Measurements from ENCODE around the gene NAV2.
A peak's percentile ranks its signal among the peaks of the same experiment; 100 is the strongest.

The NAV2 gene

DNA sequence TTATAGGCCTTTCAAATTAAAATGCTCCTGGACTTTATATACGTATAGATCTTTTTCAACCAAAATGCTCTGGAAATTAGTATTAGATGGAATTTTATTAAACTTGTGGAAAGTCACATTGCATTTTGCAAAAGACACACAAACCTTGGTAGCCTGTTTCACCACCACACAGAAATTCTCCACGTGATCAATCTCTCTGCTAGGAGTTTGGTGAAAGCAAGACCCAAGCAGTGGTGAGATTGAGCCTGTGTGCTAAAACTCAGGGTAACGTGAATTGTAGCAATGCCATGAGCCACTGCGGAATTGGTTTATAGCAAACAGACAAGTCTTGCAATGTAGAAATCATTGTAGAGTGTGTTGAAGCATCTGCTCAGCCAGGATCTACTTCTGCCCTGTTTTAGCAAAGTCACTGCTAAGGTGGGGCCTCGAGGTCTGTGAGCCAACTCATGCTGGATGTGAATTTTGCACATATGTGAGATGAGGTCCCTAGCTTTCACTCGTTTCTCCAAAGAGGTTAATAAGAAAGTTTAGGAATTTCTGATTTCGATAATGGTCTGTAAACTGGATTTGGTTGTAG, 262.9 kb downstream of the NAV2 start:
- DNase-seq (ENCODE audit: low read depth): no peak

DNA sequence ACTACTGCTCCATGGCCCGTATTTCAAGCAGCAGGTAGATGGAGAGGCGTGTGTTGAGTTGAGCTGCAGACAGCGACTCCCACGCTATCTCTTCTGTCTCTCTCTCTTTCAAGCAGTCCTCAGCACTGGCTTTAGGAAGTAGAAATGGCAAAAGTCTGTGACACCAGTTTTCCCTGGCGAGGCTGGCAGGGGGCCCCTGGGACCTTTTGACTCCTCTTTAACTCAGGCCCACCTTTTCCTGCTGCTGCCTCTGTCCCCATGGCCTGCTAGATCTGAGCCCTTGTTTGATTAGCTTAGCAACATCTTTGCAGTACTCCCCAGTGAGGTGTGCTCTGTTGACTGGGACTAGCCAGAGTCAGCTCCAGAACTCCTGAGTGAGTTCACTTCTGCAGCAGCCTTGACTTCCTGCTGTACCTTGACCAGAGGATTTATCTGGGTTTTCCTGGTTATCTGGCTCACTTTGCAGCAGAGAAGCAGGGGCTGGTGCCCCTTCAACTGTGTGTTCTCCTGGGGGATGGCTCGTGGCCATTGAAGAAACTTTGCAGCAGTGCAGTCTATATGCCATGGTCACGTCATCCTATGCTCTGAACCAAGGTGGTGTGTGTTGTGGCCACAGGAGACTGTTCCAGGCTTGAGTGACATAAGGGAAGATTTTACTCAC, 263.8 kb downstream of the NAV2 start:
- DNase-seq (ENCODE audit: low read depth): no peak

DNA sequence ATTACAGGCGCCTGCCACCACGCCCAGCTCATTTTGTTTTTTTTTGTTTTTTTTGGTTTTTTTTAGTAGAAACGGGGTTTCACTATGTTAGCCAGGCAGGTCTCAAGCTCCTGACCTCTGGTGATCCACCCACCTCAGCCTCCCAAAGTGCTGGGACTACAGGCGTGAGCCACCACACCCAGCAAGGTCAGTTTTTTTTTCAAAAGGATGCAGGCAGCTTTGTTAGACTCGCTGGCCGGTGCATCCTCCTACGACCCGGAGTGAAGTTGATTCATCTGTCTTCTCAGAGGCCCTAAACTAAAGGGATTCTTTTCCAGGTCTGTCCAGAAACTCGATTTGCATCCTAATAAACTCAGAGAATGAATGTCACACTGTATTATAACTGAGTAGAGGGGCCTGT, 265.3 kb downstream of the NAV2 start:
- DNase-seq (ENCODE audit: low read depth): no peak

- DNase-seq (ENCODE audit: low read depth): peak; percentile 58
Measured at GRCh38 chr11:19978668-19979518, 266.3 kb downstream of the NAV2 start.

- DNase-seq (ENCODE audit: low read depth): no peak
Measured at GRCh38 chr11:19979519-19979845, 266.8 kb downstream of the NAV2 start.

DNA sequence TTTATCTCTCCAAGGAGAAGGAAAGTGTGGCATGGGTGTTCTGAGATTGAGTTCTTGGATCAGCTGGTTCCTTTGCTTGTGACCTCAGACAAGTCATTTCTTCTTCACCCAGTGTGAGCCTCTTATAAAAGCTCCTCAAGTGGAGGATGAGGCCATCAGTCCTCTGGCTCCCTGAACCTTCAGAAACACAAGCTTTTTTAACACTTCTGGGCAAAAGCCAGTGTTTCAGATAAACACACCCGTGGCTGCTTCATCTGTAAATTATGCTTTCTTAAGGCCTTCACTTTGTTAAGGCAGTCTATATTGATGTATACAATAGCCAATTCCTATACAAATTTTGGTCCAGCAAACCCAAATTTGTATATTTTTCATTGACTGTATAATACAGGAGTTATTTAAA, 267.8 kb downstream of the NAV2 start:
- no peak for DNase-seq (ENCODE audit: low read depth)

DNA sequence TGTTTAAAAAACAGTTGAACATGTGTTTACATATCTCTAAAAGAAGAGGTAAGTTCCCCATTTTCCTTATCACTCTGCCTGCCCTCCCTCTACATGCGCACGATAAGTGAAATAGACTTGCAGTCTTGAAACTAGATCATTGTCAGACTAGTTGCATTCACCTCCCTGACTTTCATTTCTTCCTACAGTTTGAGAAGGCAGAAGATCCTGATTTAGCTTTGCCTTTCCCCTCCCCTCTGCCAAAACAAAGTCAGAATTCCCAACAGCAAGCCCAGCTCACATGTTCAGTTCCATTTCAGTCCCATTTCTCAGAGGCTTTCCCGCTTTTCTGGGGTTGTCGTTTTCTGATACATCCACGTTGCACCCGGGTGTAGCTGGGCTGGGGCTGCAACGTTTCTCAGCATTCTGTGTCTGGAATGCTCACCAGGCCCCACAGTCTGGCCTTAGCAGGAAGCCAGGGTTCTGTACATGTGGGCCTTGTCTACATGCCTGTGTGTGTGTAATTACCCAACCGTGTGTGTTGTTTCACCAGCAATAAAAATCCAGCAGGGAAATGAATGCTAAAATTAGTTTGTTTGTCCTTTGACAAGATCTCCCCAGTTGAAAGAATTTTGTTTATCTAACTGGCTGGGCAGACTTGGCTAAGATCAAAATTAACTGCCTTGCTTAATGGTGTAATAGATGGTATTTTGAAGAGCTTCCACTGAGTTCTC, 268.5 kb downstream of the NAV2 start:
- no peak for DNase-seq (ENCODE audit: low read depth)

- no peak for DNase-seq (ENCODE audit: low read depth)
Measured at GRCh38 chr11:19982774-19983495, 270.3 kb downstream of the NAV2 start.

- DNase-seq (ENCODE audit: low read depth): no peak
Measured at GRCh38 chr11:19984048-19984742, 271.6 kb downstream of the NAV2 start.

DNA sequence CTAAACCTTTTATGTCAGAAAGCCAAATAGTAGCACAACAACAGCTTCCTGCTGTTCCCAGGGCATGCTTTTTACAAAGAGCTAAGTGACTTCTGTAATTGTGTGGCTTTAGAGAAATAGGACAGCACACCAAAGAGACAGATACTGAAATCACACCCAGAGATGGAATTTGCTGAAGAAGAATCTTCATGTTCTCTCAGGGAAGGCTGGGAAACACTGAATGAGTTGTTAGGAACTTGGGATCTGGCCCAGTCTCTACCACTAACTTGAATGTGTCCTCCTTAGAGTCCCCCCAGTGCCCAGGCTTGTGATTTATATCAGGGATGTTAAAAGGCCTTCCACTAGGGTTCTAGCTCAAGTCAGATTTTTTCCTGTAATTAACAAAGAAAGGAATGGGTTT, 272.5 kb downstream of the NAV2 start:
- no peak for DNase-seq (ENCODE audit: low read depth)

DNA sequence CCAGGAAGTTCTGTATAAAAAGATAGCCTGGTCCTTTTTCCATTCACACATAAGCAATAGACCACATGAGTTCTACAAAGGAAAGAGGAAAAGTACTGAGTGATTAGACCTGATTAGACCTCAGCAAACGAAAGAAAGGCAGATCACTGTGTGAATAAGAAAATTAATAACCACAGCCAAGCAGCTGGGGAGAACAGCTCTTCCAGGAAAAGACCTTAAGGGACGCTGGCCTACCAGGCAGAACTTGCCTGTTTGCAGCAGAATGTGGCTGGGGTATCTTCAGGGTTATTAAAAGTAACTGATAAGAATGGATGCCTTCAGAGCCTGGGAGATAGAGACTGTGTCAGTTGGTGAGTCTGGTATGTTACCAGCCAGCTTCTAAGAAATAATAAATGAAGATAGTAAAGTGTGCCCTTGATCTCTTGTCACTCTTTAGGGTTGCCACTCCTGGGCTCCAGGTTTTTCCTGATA, 274.7 kb downstream of the NAV2 start:
- DNase-seq (ENCODE audit: low read depth): no peak

DNA sequence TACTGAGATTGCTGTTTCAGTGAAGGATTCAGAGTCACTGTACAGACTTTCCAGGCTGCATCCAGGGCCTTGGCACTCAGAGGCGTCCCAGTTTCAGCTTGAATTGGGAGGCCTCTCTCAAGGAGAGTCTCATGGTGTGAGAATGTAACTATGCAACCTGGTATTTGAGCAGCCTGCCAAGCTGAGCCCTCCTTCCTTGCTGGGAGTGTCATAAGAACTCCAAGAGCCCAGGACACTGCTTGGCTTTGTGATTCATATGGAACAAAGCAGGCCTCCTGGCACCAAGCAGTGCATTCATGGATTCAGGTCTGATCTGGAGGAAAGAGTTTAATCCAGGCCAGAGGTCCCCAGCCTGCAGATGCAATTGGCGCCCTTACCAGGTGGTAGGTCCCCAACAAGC, 276.0 kb downstream of the NAV2 start:
- peak; percentile 30 for DNase-seq (ENCODE audit: low read depth)

DNA sequence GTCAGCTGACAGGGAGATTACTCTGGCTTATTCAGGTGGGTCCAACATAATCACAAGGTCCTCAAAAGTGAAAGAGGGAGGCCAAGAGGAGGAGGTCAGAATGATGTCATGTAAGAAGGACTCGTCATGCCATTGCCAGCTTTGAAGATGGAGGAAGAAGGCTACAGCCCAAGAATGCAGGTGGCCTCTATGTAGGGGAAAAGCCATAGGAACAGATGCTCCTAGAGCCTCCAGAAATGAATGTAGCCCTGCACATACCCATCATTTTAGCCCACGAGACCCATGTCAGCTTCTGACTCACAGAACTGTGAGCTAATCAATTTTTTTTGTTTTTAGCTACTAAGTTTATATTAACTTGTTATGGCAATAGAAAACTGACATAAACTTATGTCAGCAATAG, 276.6 kb downstream of the NAV2 start:
- no peak for DNase-seq (ENCODE audit: low read depth)

DNA sequence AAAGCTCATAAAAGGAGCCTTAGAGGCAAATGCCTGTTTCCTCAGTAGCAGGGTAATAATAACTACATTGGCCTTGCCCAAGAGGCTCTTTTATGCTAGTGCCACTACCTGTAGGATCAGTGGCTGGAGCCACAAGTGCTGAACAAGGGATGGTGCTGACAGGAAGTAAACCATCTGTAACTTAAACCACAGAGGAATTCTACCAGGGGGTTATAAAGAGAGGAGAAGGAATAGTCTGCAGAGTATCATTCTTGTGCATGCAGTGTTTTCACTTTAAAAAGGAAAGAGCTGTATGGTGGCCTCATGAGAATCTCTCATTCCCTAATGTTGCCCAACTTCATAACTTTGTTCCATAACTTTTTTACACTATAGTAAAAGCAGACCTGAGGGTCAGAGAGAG, 279.5 kb downstream of the NAV2 start:
- DNase-seq (ENCODE audit: low read depth): no peak

DNA sequence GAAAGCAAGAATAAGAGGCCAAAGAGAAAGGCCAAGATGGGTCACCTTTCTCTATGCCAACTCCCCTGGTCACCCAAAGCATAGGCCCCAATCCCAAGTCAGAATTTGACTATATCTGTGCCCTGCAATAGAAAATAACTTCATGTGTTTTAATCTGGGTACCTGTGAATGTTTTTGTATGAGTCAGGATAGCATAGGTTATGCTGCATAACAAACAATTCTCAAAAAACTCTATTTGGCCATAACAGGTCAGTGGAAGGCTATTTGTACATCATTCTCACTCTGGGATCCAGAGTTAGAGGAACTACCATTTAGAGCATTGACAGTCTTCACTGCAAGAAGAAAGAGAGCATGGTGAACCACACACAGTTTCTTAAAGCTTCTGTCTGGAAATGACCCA, 280.4 kb downstream of the NAV2 start:
- no peak for DNase-seq (ENCODE audit: low read depth)

DNA sequence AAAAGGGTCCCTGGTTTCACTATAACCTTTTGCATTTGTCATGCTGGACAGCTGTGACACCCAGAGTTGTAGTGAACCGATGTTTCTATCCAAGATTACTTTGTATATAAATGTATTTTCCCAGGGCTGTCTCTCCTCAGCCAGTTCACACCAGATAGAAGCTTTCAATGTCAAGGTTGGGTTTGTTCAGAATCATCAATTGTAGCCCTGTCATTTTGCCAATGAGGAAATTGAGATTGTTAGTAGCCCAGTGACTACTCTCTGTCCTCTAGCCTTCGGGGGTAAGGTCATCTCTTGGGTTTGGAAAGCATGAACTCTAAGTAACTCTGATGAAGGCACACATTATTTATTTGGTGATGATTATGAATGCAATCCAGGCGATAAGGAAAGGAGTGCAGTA, 282.0 kb downstream of the NAV2 start:
- DNase-seq (ENCODE audit: low read depth): no peak

GRCh38 chr11:19995145-19995544, 282.5 kb downstream of the NAV2 start:
- peak; percentile 40 for DNase-seq (ENCODE audit: low read depth)

GRCh38 chr11:19996571-19996970, 283.9 kb downstream of the NAV2 start:
- no peak for DNase-seq (ENCODE audit: low read depth)

DNA sequence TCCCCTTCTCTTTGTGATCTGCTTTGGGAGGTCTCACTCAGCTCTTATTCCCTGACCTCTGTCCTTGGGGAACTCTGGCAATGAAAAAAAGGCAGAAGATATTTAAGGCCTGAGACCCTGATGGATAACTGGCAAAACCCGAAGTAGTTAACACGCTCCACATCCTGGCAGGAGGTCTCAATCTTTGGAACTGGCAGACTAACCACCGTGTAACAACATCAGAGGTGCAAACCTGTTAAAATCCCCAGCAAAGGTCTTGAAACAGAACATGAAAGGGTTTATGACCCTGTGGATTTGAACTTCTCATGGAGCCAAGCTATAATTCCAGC, 287.3 kb downstream of the NAV2 start:
- DNase-seq (ENCODE audit: low read depth): no peak

GRCh38 chr11:20000351-20001134, 287.9 kb downstream of the NAV2 start:
- DNase-seq (ENCODE audit: low read depth): no peak

Data from HS-5 (cell line).